K562 (cell line): ENCODE data around the gene ZNF750. TPM values are rescaled to one million over a fixed set of nuclear protein-coding genes. Genes with fewer than 3 reads are reported as not detected.

Experiments
- ATAC-seq: fragments of 200-7000 bp; cut with Tn5 transposase; 3 replicates; pipeline ENCODE4 v1.9.1; 2020; ENCODE audit warnings: moderate library complexity
- BruUV-seq: library from RNA; stranded (reverse); fragments of 400-500 nt; replicated peaks from 2 replicates; lab custom pipeline; 2021; lab: Mats Ljungman, UMichigan
- CTCF ChIA-PET: fragments of 300-600 bp; formaldehyde crosslinking; extraction: SDS; loops from one replicate; lab custom pipeline; 2021; ENCODE audit warnings: low intra/inter-chr PET ratio; lab: Yijun Ruan, JAX
- POLR2A ChIA-PET: fragments of 300-600, 350-650 bp; sonication (Branson Sonifier 250); formaldehyde crosslinking; extraction: SDS; loops from one replicate; lab custom pipeline; 2021; ENCODE audit warnings: antibody characterized with exemption, inconsistent platforms; lab: Yijun Ruan, JAX
- DNase-seq, 4 experiments: peaks; one replicate each; pipeline versions ENCODE4 v3.0.0 to v3.0.0-alpha.2; 2011 to 2018; ENCODE audit warnings: low spot score in 3 of 4, mixed read lengths in 3 of 4; ENCODE audit errors: extremely low read depth in 1 of 4
- FAIRE-seq: peaks from 2 replicates; lab custom pipeline; 2011; peaks lifted over from hg19 to GRCh38; lab: Jason Lieb, UNC
- H2AFZ ChIP-seq: 2 replicates; pipeline ENCODE4 v1.6.0; 2011; ENCODE audit warnings: low read depth, low read length, control low read depth, inconsistent platforms
- H3K27ac ChIP-seq: fragments of 200-600 bp; 3 replicates; pipeline ENCODE4 v1.8.0; 2011; ENCODE audit warnings: low read depth, mild to moderate bottlenecking, control low read depth, inconsistent platforms, low read length, moderate library complexity, mixed read lengths; ENCODE audit errors: extremely low read depth
- H3K27me3 ChIP-seq, 2 experiments: fragments of 300-600 bp in 1 of 2; 2 replicates in 1 of 2; 3 replicates in 1 of 2; pipeline versions ENCODE4 v1.6.0 to v1.8.0; 2011; ENCODE audit warnings: inconsistent platforms in 2 of 2, low read length in 2 of 2, mild to moderate bottlenecking in 1 of 2, mixed read lengths in 1 of 2, moderate library complexity in 1 of 2; ENCODE audit not compliant: control insufficient read depth in 2 of 2, insufficient read depth in 2 of 2
- H3K36me3 ChIP-seq: fragments of 300-600 bp; 3 replicates; pipeline ENCODE4 v1.8.0; 2011; ENCODE audit warnings: mild to moderate bottlenecking, low read length, inconsistent platforms; ENCODE audit not compliant: control insufficient read depth, insufficient read depth
- H3K4me1 ChIP-seq, 2 experiments: fragments of 200-600 bp in 1 of 2; replicated peaks in 1 of 2; 2 replicates in 1 of 2; 3 replicates in 1 of 2; pipeline versions ENCODE4 v1.5.1 to v1.8.0; 2011; ENCODE audit warnings: inconsistent platforms in 2 of 2, low read length in 2 of 2, mild to moderate bottlenecking in 1 of 2, mixed read lengths in 1 of 2, moderate library complexity in 1 of 2; ENCODE audit not compliant: control insufficient read depth in 2 of 2, insufficient read depth in 2 of 2
- H3K4me2 ChIP-seq: 2 replicates; pipeline ENCODE4 v1.6.1; 2011; ENCODE audit warnings: low read length, control low read depth, inconsistent platforms, mixed read lengths; ENCODE audit not compliant: insufficient read depth
- H3K4me3 ChIP-seq: fragments of 200-600 bp; sonication (generic), shearing (Covaris generic); 2 replicates; pipeline ENCODE4 v1.5.1; 2016; ENCODE audit warnings: control low read depth, inconsistent platforms
- H3K79me2 ChIP-seq: fragments of 200-600 bp; 3 replicates; pipeline ENCODE4 v1.8.0; 2011; ENCODE audit warnings: low read length, inconsistent platforms; ENCODE audit not compliant: control insufficient read depth, insufficient read depth
- H3K9ac ChIP-seq, 2 experiments: 2 replicates each; pipeline versions ENCODE4 v1.6.0 to v1.6.1; 2011; ENCODE audit warnings: low read depth in 2 of 2, low read length in 2 of 2, control low read depth in 1 of 2, inconsistent platforms in 1 of 2, mild to moderate bottlenecking in 1 of 2, mixed read lengths in 1 of 2; ENCODE audit not compliant: insufficient read depth in 1 of 2
- H3K9me1 ChIP-seq: one replicate; pipeline ENCODE4 v1.6.0; 2011; ENCODE audit warnings: inconsistent platforms, mild to moderate bottlenecking, low read length, moderate library complexity; ENCODE audit not compliant: control insufficient read depth, insufficient read depth
- H3K9me3 ChIP-seq: replicated peaks from 2 replicates; pipeline ENCODE4 v1.5.1; 2011; ENCODE audit warnings: low read depth, low read length, inconsistent platforms; ENCODE audit not compliant: control insufficient read depth, insufficient read depth
- H4K20me1 ChIP-seq: replicated peaks from 2 replicates; pipeline ENCODE4 v1.6.1; 2011; ENCODE audit warnings: low read length, inconsistent platforms, mixed read lengths; ENCODE audit not compliant: control insufficient read depth, insufficient read depth
- ADNP ChIP-seq: fragments of 200-800 bp; sonication (Bioruptor generic); IDR thresholded peaks from 2 replicates; pipeline ENCODE4 v1.6.1; 2016; ENCODE audit warnings: missing genetic modification characterization, missing compliant biosample characterization
- FOXK2 ChIP-seq, 2 experiments: fragments of 450-650 bp; IDR thresholded peaks in 1 of 2; conservative IDR thresholded peaks in 1 of 2; 2 replicates each; pipeline ENCODE4 v1.6.1; 2016; ENCODE audit warnings: low read depth in 2 of 2, mild to moderate bottlenecking in 1 of 2
- LCOR ChIP-seq: sonication (generic); formaldehyde crosslinking; IDR thresholded peaks from 2 replicates; pipeline ENCODE4 v1.8.0; 2022; ENCODE audit warnings: mild to moderate bottlenecking, missing genetic modification reagents
- NFE2L1 ChIP-seq: fragments of 450-650 bp; IDR thresholded peaks from 2 replicates; pipeline ENCODE4 v1.6.1; 2016; ENCODE audit warnings: missing genetic modification characterization, low read depth, mild to moderate bottlenecking, missing compliant biosample characterization, moderate library complexity, borderline replicate concordance
- NFYB ChIP-seq: IDR thresholded peaks from 2 replicates; pipeline ENCODE4 v1.6.1; 2011; ENCODE audit warnings: mild to moderate bottlenecking, moderate library complexity; ENCODE audit not compliant: insufficient read length; ENCODE audit errors: extremely low read depth
- PTTG1 ChIP-seq: fragments of 450-650 bp; IDR thresholded peaks from 2 replicates; pipeline ENCODE4 v1.6.1; 2016; ENCODE audit warnings: low read depth, mild to moderate bottlenecking, missing genetic modification characterization, missing compliant biosample characterization
- SETDB1 ChIP-seq: IDR thresholded peaks from one replicate; pipeline ENCODE4 v1.6.1; 2012; ENCODE audit warnings: low read length, control low read depth, inconsistent platforms
- STAT6 ChIP-seq: sonication (generic); formaldehyde crosslinking; IDR thresholded peaks from 2 replicates; pipeline ENCODE4 v1.8.1; 2023; ENCODE audit warnings: mild to moderate bottlenecking, missing genetic modification reagents
- TBL1XR1 ChIP-seq, 2 experiments: IDR thresholded peaks; 2 replicates each; pipeline ENCODE4 v1.6.1; 2012; ENCODE audit warnings: improper control_type of control experiment in 2 of 2, low read length in 2 of 2, mild to moderate bottlenecking in 1 of 2
- ZNF407 ChIP-seq: fragments of 450-650 bp; IDR thresholded peaks from 2 replicates; pipeline ENCODE4 v1.6.1; 2016; ENCODE audit warnings: low read depth
- ZNF57 ChIP-seq: fragments of 450-650 bp; formaldehyde crosslinking; IDR thresholded peaks from 2 replicates; pipeline ENCODE4 v1.4.0; 2020; ENCODE audit warnings: mild to moderate bottlenecking, moderate library complexity
- ZNF778 ChIP-seq: fragments of 450-650 bp; formaldehyde crosslinking; IDR thresholded peaks from 2 replicates; pipeline ENCODE4 v1.4.0; 2020; ENCODE audit warnings: mild to moderate bottlenecking, moderate library complexity
- ZSCAN29 ChIP-seq: fragments of 450-650 bp; IDR thresholded peaks from 2 replicates; pipeline ENCODE4 v1.6.1; 2017
- WGBS: fragments of 100-300 bp; shearing (Covaris generic); methylation state at CpG from one replicate; pipeline ENCODE4 v1.1.6; 2016; ENCODE audit warnings: low coverage, mixed read lengths; ENCODE audit not compliant: insufficient coverage; ENCODE audit errors: missing lambda C conversion rate; 5-methylcytosine and 5-hydroxymethylcytosine counted together
- in situ Hi-C: fragments of 300-500 bp; cut with MboI; formaldehyde crosslinking; loops from 4 replicates; pipeline ENCODE4 v1.15.0; 2018; ENCODE audit warnings: inconsistent platforms, mixed read lengths
- intact Hi-C: fragments of 100-400 bp; cut with micrococcal nuclease; formaldehyde crosslinking; loops from 2 replicates; pipeline ENCODE4 v1.14.2; 2022
- polyA plus RNA-seq, 8 experiments: library from polyadenylated mRNA; depleted of rRNA in 4 of 8; stranded (reverse) in 5 of 8; unstranded in 3 of 8; fragments of >200 nt; fragmentation: Nextera tagmentation in 2 of 8; fragmentation: Illumina TruSeq in 1 of 8; extraction: Ambion mirVana in 2 of 8; extraction: Trizol in 1 of 8; gene quantifications; 2 replicates each; pipeline versions ENCODE4 v1.2.1 to v1.2.3, GENCODE V29; 2011 to 2014; ENCODE audit warnings: inconsistent platforms in 1 of 8, missing spikeins in 1 of 8
- total RNA-seq, 7 experiments: library from RNA; depleted of rRNA in 6 of 7; stranded (reverse); fragments of >200 nt in 6 of 7; fragmentation: Illumina TruSeq in 2 of 7; extraction: Trizol in 2 of 7; gene quantifications; 2 replicates each; pipeline versions ENCODE4 v1.2.1 to v1.2.3, GENCODE V29; 2011 to 2021; ENCODE audit warnings: low replicate concordance in 1 of 7

The ZNF750 gene
- total and polyA plus RNA-seq, 9 of the 15 experiments (the other 6 are each of a cell fraction or from before 2014, with no cell fraction given), result not detected

GRCh38 chr17:82803606-82804005 is 36.2 kb downstream of the ZNF750 start:
- intact Hi-C loops, result no loop called here
- ChIA-PET CTCF (no interaction called here), POLR2A (no interaction called here)
- Histone ChIP-seq H3K27me3 (no peaks in the 10 kb centered on the region), H2AFZ (no peak overlapping the region), H3K79me2 (peaks cover 6% of the 10 kb centered on the region; the same call in 1 of the 3 replicates), H3K27ac (no peak overlapping the region), H3K4me1 (peaks cover 0 to 15% of the 10 kb centered on the region in 2 experiments; a peak in 1 of 5 replicates), H3K36me3 (peaks cover 45% of the 10 kb centered on the region; the same call in 2 of the 3 replicates), H3K9ac (no peak overlapping the region; a peak in 1 of 4 replicates), H3K9me3 (no peaks in the 10 kb centered on the region), H3K4me3 (no peak overlapping the region), H3K9me1 (no peaks in the 10 kb centered on the region), H3K4me2 (no peak overlapping the region), H4K20me1 (no peaks in the 10 kb centered on the region)
- FAIRE-seq, result no peak
- 89% methylated on average over 12 of the region's 15 CpGs for WGBS
- BruUV-seq, result no TSS peak
- no peak for DNase-seq
- no peak for ATAC-seq
- in situ Hi-C loops, result no loop called here
- no peak for TF ChIP-seq ZNF57
- no peak for TF ChIP-seq ZSCAN29
- no peak for TF ChIP-seq ADNP
- no peak for TF ChIP-seq STAT6 (CRISPR knock-in tag)
- no peak for TF ChIP-seq NFE2L1
- no peak for TF ChIP-seq LCOR (CRISPR knock-in tag)
- no peak for TF ChIP-seq FOXK2 (conservative IDR thresholded peaks at IDR 0.05 in 1 of 2, IDR thresholded peaks at IDR 0.05 in 1 of 2; ENCODE audit: low read depth in 2 of 2)
- no peak for TF ChIP-seq PTTG1 (tag)
- TF ChIP-seq TBL1XR1 (IDR thresholded peaks at IDR 0.05; ENCODE audit: low read length in 2 of 2), result no peak
- no peak for TF ChIP-seq ZNF407
- no peak for TF ChIP-seq ZNF778 (CRISPR knock-in tag)
- no peak for TF ChIP-seq NFYB
- TF ChIP-seq SETDB1, result no peak
